H9 (cell line): ENCODE results near the gene RAP1GAP. TPM values are rescaled to one million over a fixed set of nuclear protein-coding genes. Genes with fewer than 3 reads are reported as not detected.

Experiments used
- DNase-seq: peaks from one replicate; pipeline ENCODE4 v3.0.0-alpha.2; 2017
- H2AFZ ChIP-seq: one replicate; pipeline ENCODE4 v1.6.1; 2013; ENCODE audit warnings: mild to moderate bottlenecking, low read length, control low read depth, moderate library complexity
- H2AK5ac ChIP-seq: 2 replicates; pipeline ENCODE4 v1.6.1; 2013; ENCODE audit warnings: low read length, control low read depth, mixed read lengths; ENCODE audit not compliant: insufficient read length
- H2BK120ac ChIP-seq: one replicate; pipeline ENCODE4 v1.6.1; 2013; ENCODE audit warnings: low read depth, mild to moderate bottlenecking, low read length, control low read depth, inconsistent platforms; ENCODE audit not compliant: poor library complexity, severe bottlenecking
- H2BK12ac ChIP-seq: 2 replicates; pipeline ENCODE4 v1.6.1; 2013; ENCODE audit warnings: low read length, control low read depth, mixed read lengths, low read depth; ENCODE audit not compliant: insufficient read length
- H2BK15ac ChIP-seq: 2 replicates; pipeline ENCODE4 v1.6.1; 2013; ENCODE audit warnings: low read depth, low read length, control low read depth
- H2BK20ac ChIP-seq: one replicate; pipeline ENCODE4 v1.6.1; 2013; ENCODE audit warnings: low read depth, mild to moderate bottlenecking, low read length, control low read depth, inconsistent platforms; ENCODE audit not compliant: poor library complexity, severe bottlenecking
- H2BK5ac ChIP-seq: 2 replicates; pipeline ENCODE4 v1.6.1; 2013; ENCODE audit warnings: low read length, control low read depth, mixed read lengths; ENCODE audit not compliant: insufficient read length
- H3K14ac ChIP-seq: 2 replicates; pipeline ENCODE4 v1.6.1; 2013; ENCODE audit warnings: low read length, control low read depth; ENCODE audit not compliant: insufficient read depth
- H3K18ac ChIP-seq: 2 replicates; pipeline ENCODE4 v1.6.1; 2013; ENCODE audit warnings: low read depth, mild to moderate bottlenecking, mixed read lengths, low read length, control low read depth; ENCODE audit not compliant: insufficient read length
- H3K23ac ChIP-seq: 2 replicates; pipeline ENCODE4 v1.6.1; 2013; ENCODE audit warnings: low read length, control low read depth, mixed read lengths, low read depth; ENCODE audit not compliant: insufficient read length
- H3K23me2 ChIP-seq: 2 replicates; pipeline ENCODE4 v1.6.1; 2013; ENCODE audit warnings: low read depth, mild to moderate bottlenecking, mixed read lengths, low read length, control low read depth; ENCODE audit not compliant: insufficient read length, poor library complexity, severe bottlenecking
- H3K27ac ChIP-seq: 2 replicates; pipeline ENCODE4 v1.5.1; 2013; ENCODE audit warnings: low read length, control low read depth, mixed read lengths, low read depth; ENCODE audit not compliant: insufficient read length
- H3K27me3 ChIP-seq: 2 replicates; pipeline ENCODE4 v1.6.1; 2013; ENCODE audit warnings: low read length, control low read depth, inconsistent platforms; ENCODE audit not compliant: insufficient read depth
- H3K4ac ChIP-seq: 2 replicates; pipeline ENCODE4 v1.6.1; 2013; ENCODE audit warnings: low read depth, mild to moderate bottlenecking, control low read depth, inconsistent platforms, low read length, moderate library complexity
- H3K4me1 ChIP-seq: 2 replicates; pipeline ENCODE4 v1.6.1; 2013; ENCODE audit warnings: low read length, control low read depth, inconsistent platforms; ENCODE audit not compliant: insufficient read depth
- H3K4me2 ChIP-seq: 2 replicates; pipeline ENCODE4 v1.6.1; 2013; ENCODE audit warnings: low read length, control low read depth, mixed read lengths; ENCODE audit not compliant: insufficient read length, insufficient read depth
- H3K56ac ChIP-seq: 2 replicates; pipeline ENCODE4 v1.6.1; 2013; ENCODE audit warnings: low read depth, mild to moderate bottlenecking, mixed read lengths, low read length, control low read depth; ENCODE audit not compliant: insufficient read length
- H3K79me1 ChIP-seq: 2 replicates; pipeline ENCODE4 v1.6.1; 2013; ENCODE audit warnings: low read depth, mild to moderate bottlenecking, moderate library complexity, low read length, control low read depth, inconsistent platforms; ENCODE audit not compliant: insufficient read depth, poor library complexity, severe bottlenecking
- H3K79me2 ChIP-seq: 2 replicates; pipeline ENCODE4 v1.6.1; 2013; ENCODE audit warnings: low read length, control low read depth, inconsistent platforms; ENCODE audit not compliant: insufficient read depth
- H3K9ac ChIP-seq: 2 replicates; pipeline ENCODE4 v1.6.1; 2013; ENCODE audit warnings: low read length, control low read depth, mixed read lengths; ENCODE audit not compliant: insufficient read length; ENCODE audit errors: extremely low read depth
- H3K9me3 ChIP-seq: one replicate; pipeline ENCODE4 v1.6.1; 2013; ENCODE audit warnings: low read depth, low read length, inconsistent platforms; ENCODE audit not compliant: control insufficient read depth
- H3T11ph ChIP-seq: one replicate; pipeline ENCODE4 v1.6.1; 2013; ENCODE audit warnings: mild to moderate bottlenecking, low read length, control low read depth, inconsistent platforms
- H4K20me1 ChIP-seq: one replicate; pipeline ENCODE4 v1.6.1; 2013; ENCODE audit not compliant: control insufficient read depth, insufficient read length, insufficient read depth
- H4K5ac ChIP-seq: 2 replicates; pipeline ENCODE4 v1.6.1; 2013; ENCODE audit warnings: low read depth, mild to moderate bottlenecking, mixed read lengths, low read length, control low read depth; ENCODE audit not compliant: insufficient read length
- H4K8ac ChIP-seq: replicated peaks from 2 replicates; pipeline ENCODE4 v1.6.1; 2013; ENCODE audit warnings: low read length, control low read depth, mixed read lengths, low read depth; ENCODE audit not compliant: insufficient read length
- H4K91ac ChIP-seq: 2 replicates; pipeline ENCODE4 v1.6.1; 2013; ENCODE audit warnings: low read depth, mild to moderate bottlenecking, moderate library complexity, mixed read lengths, low read length, control low read depth; ENCODE audit not compliant: insufficient read length
- H3K27ac Mint-ChIP-seq, 3 experiments: 2 replicates in 2 of 3; 3 replicates in 1 of 3; pipeline ENCODE4 v1.8.0; 2020 to 2021; ENCODE audit warnings: mixed read lengths in 3 of 3, mild to moderate bottlenecking in 1 of 3, moderate library complexity in 1 of 3
- H3K27me3 Mint-ChIP-seq: 2 replicates; pipeline ENCODE4 v1.8.0; 2021; ENCODE audit warnings: low read depth, mild to moderate bottlenecking, moderate library complexity, mixed read lengths
- H3K36me3 Mint-ChIP-seq, 3 experiments: 2 replicates in 2 of 3; 3 replicates in 1 of 3; pipeline ENCODE4 v1.8.0; 2020 to 2021; ENCODE audit warnings: low read depth in 3 of 3, mixed read lengths in 3 of 3; ENCODE audit not compliant: insufficient read depth in 1 of 3
- H3K4me1 Mint-ChIP-seq, 2 experiments: 2 replicates each; pipeline ENCODE4 v1.8.0; 2020; ENCODE audit warnings: mixed read lengths in 2 of 2
- H3K4me3 Mint-ChIP-seq, 2 experiments: 2 replicates in 1 of 2; 3 replicates in 1 of 2; pipeline ENCODE4 v1.8.0; 2020 to 2021; ENCODE audit warnings: mild to moderate bottlenecking in 2 of 2, mixed read lengths in 2 of 2, moderate library complexity in 1 of 2
- H3K9me3 Mint-ChIP-seq, 2 experiments: 2 replicates in 1 of 2; 3 replicates in 1 of 2; pipeline ENCODE4 v1.8.0; 2020; ENCODE audit warnings: mild to moderate bottlenecking in 2 of 2, mixed read lengths in 2 of 2, moderate library complexity in 1 of 2
- WGBS: extraction: QIAGEN DNeasy Blood & Tissue Kit; methylation state at CpG from one replicate; pipeline ENCODE4 v1.1.7; 2013; ENCODE audit warnings: missing lambda C conversion rate, low lambda C conversion rate, mixed read lengths; ENCODE audit not compliant: insufficient read length; ENCODE audit errors: extremely low coverage; 5-methylcytosine and 5-hydroxymethylcytosine counted together
- total RNA-seq: library from RNA; stranded (reverse); gene quantifications from 2 replicates; pipeline ENCODE4 v1.2.1, GENCODE V29; 2021
- TF ChIP-seq, protein P1 (sequence below): fragments of 200-600 bp; sonication (generic); conservative IDR thresholded peaks from 3 replicates; pipeline ENCODE4 v1.8.0; 2021; ENCODE audit warnings: antibody characterized with exemption, mild to moderate bottlenecking

RAP1GAP gene
- total RNA-seq, 1 experiment from 2014 or later = 7.9 TPM

DNA sequence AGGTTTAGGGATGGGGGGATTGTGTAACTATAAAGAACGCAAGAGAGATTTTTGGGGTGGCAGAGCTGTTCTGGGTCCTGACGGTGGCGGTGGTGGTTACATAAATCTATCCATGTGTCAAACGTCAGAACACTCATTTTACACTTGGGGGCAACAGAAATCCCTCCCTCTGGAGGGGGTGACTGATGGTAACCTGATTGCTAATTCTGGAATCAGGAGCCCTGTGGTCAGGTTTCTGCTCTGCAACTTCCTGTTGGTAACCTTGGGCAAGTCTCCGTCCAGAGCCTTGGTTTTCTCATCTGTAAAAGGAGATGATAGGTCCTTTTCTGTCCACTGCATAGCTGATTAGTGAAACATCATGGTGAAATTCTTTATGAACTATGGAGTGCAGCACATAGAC lies 119.1 kb downstream of the RAP1GAP start:
- Histone ChIP-seq H2BK15ac (no peak overlapping the region), H2BK20ac (no peak overlapping the region), H2AK5ac (no peak overlapping the region), H3K4me2 (no peak overlapping the region), H3K23me2 (no peaks in the 10 kb centered on the region), H4K5ac (no peak overlapping the region), H2BK120ac (no peak overlapping the region), H3K79me1 (no peaks in the 10 kb centered on the region), H3K14ac (no peak overlapping the region), H2BK12ac (no peak overlapping the region), H3K23ac (no peak overlapping the region), H3K4me1 (peaks cover 2% of the 10 kb centered on the region; the same call in 1 of the 2 replicates), H3K4ac (no peak overlapping the region), H3K56ac (no peak overlapping the region), H3K27me3 (no peaks in the 10 kb centered on the region), H3T11ph (no peak overlapping the region), H4K8ac (no peak overlapping the region), H3K27ac (no peak overlapping the region), H2BK5ac (no peak overlapping the region), H3K9ac (no peak overlapping the region), H2AFZ (no peak overlapping the region), H4K91ac (no peak overlapping the region), H3K79me2 (no peaks in the 10 kb centered on the region), H4K20me1 (no peaks in the 10 kb centered on the region), H3K18ac (no peak overlapping the region), H3K9me3 (no peaks in the 10 kb centered on the region)
- peaks cover 34 to 40% of the 10 kb centered on the region in 2 experiments for H3K4me1 Mint-ChIP-seq
- H3K36me3 Mint-ChIP-seq = peaks cover 0 to 5% (median 0%) of the 10 kb centered on the region in 3 experiments; a peak in 4 of 7 replicates
- H3K27ac Mint-ChIP-seq = no peak overlapping the region; a peak in 2 of 7 replicates
- TF ChIP-seq, protein P1, sequence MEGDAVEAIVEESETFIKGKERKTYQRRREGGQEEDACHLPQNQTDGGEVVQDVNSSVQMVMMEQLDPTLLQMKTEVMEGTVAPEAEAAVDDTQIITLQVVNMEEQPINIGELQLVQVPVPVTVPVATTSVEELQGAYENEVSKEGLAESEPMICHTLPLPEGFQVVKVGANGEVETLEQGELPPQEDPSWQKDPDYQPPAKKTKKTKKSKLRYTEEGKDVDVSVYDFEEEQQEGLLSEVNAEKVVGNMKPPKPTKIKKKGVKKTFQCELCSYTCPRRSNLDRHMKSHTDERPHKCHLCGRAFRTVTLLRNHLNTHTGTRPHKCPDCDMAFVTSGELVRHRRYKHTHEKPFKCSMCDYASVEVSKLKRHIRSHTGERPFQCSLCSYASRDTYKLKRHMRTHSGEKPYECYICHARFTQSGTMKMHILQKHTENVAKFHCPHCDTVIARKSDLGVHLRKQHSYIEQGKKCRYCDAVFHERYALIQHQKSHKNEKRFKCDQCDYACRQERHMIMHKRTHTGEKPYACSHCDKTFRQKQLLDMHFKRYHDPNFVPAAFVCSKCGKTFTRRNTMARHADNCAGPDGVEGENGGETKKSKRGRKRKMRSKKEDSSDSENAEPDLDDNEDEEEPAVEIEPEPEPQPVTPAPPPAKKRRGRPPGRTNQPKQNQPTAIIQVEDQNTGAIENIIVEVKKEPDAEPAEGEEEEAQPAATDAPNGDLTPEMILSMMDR = no peak
- no peaks in the 10 kb centered on the region for H3K9me3 Mint-ChIP-seq
- no peaks in the 10 kb centered on the region for H3K27me3 Mint-ChIP-seq
- WGBS = no CpG with 5 or more reads among the region's 5 CpGs
- no peak overlapping the region for H3K4me3 Mint-ChIP-seq
- DNase-seq = no peak
